Body of pancreas (tissue), 4 donors: ENCODE results near the gene OR6V1.

Experiments used
- CTCF ChIP-seq, 7 experiments: fragments of 450-650 bp in 4 of 7; fragments of 200-600 bp in 3 of 7; sonication (generic) in 3 of 7; IDR thresholded peaks; one replicate each; pipeline ENCODE4 v1.5.1; 2016 to 2019; ENCODE audit warnings: antibody characterized with exemption in 7 of 7
- POLR2A ChIP-seq, 3 donors: fragments of 450-650 bp; IDR thresholded peaks; one replicate each; pipeline ENCODE4 v1.6.1; 2016; ENCODE audit warnings: antibody characterized with exemption in 3 of 3, mild to moderate bottlenecking in 2 of 3

GRCh38 chr7:143012001-143012400 lies 40.1 kb upstream of the OR6V1 start:
- no peak for TF ChIP-seq CTCF (IDR thresholded peaks at IDR 0.05)
- TF ChIP-seq POLR2A (IDR thresholded peaks at IDR 0.05) = no peak
